ENCODE results near the gene CFAP77.

CFAP77 gene

GRCh38 chr9:132415181-132415580, 5.2 kb downstream of the CFAP77 start:
- no peak for DNase-seq (ENCODE audit: low spot score)
- Mint-ChIP-seq H3K27me3 (ENCODE audit: low read depth) (peaks cover 62% of the 10 kb centered on the region), H3K27ac (no peak overlapping the region), H3K4me3 (no peak overlapping the region), H3K9me3 (no peaks in the 10 kb centered on the region), H3K36me3 (ENCODE audit: low read depth) (no peaks in the 10 kb centered on the region), H3K4me1 (ENCODE audit: low read depth) (peaks cover 13% of the 10 kb centered on the region)

DNA sequence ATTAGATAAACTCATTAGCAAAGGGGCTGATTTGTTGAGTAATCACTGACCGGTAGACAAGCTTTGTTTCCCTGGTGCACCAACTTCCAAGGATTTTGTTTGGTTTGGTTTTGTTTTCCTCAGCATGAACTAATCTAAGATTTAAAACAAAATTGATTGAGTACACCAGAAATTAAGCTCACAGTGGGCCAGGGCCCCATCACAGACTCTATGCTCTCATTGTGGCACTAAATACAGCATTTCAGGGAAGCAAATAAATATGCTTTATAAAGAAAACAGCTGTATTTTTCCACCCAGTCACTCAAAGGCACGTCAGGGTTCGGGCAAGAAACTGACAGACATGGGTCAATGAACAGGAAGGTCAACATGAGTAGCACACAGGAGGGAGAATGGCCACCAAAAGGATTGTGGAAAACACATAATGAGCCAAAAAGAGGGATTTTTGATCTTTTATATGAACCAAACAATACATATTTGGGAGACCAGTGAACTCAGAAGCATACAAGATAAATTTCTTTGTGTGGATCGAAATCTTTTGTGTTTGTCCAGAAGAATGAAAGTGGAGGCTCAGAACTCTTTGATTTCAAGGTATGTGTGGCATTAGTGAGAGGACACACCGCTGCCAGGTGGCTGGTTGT, 8.8 kb downstream of the CFAP77 start:
- Mint-ChIP-seq H3K4me1 (ENCODE audit: low read depth) (no peaks in the 10 kb centered on the region), H3K4me3 (no peak overlapping the region), H3K27ac (no peak overlapping the region), H3K27me3 (ENCODE audit: low read depth) (peaks cover 39% of the 10 kb centered on the region), H3K9me3 (no peaks in the 10 kb centered on the region), H3K36me3 (ENCODE audit: low read depth) (no peaks in the 10 kb centered on the region)
- no peak for DNase-seq (ENCODE audit: low spot score)

- Mint-ChIP-seq H3K4me3 (no peak overlapping the region), H3K27ac (no peak overlapping the region), H3K36me3 (ENCODE audit: low read depth) (no peaks in the 10 kb centered on the region), H3K27me3 (ENCODE audit: low read depth) (peaks cover 49% of the 10 kb centered on the region), H3K4me1 (ENCODE audit: low read depth) (no peaks in the 10 kb centered on the region), H3K9me3 (no peaks in the 10 kb centered on the region)
- no peak for DNase-seq (ENCODE audit: low spot score)
Measured at GRCh38 chr9:132422574-132422973, 12.6 kb downstream of the CFAP77 start.

DNA sequence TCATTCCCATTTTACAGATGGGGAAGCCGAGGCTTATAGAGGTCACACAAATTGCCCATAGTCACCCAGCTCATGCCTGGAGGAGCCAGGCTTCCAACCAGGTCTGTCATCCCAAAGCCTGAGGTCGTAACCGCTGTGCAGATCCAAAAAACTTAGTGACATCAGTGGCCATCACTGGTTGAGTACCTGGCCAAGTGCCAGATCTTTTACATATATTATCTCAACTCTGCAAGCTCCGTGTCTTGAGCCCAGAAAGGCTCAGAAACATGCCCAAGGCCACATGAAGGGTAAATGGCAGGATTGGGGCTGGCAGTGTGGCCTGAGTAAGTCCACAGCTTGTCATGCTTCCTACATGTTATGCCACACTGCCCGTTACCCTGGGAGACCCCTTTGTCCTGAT, 13.5 kb downstream of the CFAP77 start:
- no peak for DNase-seq (ENCODE audit: low spot score)
- no peaks in the 10 kb centered on the region for H3K9me3 Mint-ChIP-seq
- H3K4me3 Mint-ChIP-seq = no peak overlapping the region
- H3K4me1 Mint-ChIP-seq (ENCODE audit: low read depth) = no peaks in the 10 kb centered on the region
- peaks cover 49% of the 10 kb centered on the region for H3K27me3 Mint-ChIP-seq (ENCODE audit: low read depth)
- no peak overlapping the region for H3K27ac Mint-ChIP-seq
- H3K36me3 Mint-ChIP-seq (ENCODE audit: low read depth) = no peaks in the 10 kb centered on the region

GRCh38 chr9:132424857-132425674, 15.1 kb downstream of the CFAP77 start:
- peaks cover 49% of the 10 kb centered on the region for H3K27me3 Mint-ChIP-seq (ENCODE audit: low read depth)
- no peaks in the 10 kb centered on the region for H3K9me3 Mint-ChIP-seq
- H3K27ac Mint-ChIP-seq = no peak overlapping the region
- DNase-seq (ENCODE audit: low spot score) = no peak
- H3K4me1 Mint-ChIP-seq (ENCODE audit: low read depth) = no peaks in the 10 kb centered on the region
- H3K4me3 Mint-ChIP-seq = no peak overlapping the region
- H3K36me3 Mint-ChIP-seq (ENCODE audit: low read depth) = no peaks in the 10 kb centered on the region

- peaks cover 54% of the 10 kb centered on the region for H3K27me3 Mint-ChIP-seq (ENCODE audit: low read depth)
- H3K4me3 Mint-ChIP-seq = no peak overlapping the region
- H3K9me3 Mint-ChIP-seq = no peaks in the 10 kb centered on the region
- no peaks in the 10 kb centered on the region for H3K4me1 Mint-ChIP-seq (ENCODE audit: low read depth)
- no peaks in the 10 kb centered on the region for H3K36me3 Mint-ChIP-seq (ENCODE audit: low read depth)
- no peak for DNase-seq (ENCODE audit: low spot score)
- H3K27ac Mint-ChIP-seq = no peak overlapping the region
Measured at GRCh38 chr9:132425675-132426062, 15.7 kb downstream of the CFAP77 start.

GRCh38 chr9:132426639-132427414, 16.8 kb downstream of the CFAP77 start:
- H3K27ac Mint-ChIP-seq = no peak overlapping the region
- H3K9me3 Mint-ChIP-seq = no peaks in the 10 kb centered on the region
- no peaks in the 10 kb centered on the region for H3K36me3 Mint-ChIP-seq (ENCODE audit: low read depth)
- DNase-seq (ENCODE audit: low spot score) = no peak
- H3K4me3 Mint-ChIP-seq = no peak overlapping the region
- H3K4me1 Mint-ChIP-seq (ENCODE audit: low read depth) = no peaks in the 10 kb centered on the region
- peaks cover 55% of the 10 kb centered on the region for H3K27me3 Mint-ChIP-seq (ENCODE audit: low read depth)

DNA sequence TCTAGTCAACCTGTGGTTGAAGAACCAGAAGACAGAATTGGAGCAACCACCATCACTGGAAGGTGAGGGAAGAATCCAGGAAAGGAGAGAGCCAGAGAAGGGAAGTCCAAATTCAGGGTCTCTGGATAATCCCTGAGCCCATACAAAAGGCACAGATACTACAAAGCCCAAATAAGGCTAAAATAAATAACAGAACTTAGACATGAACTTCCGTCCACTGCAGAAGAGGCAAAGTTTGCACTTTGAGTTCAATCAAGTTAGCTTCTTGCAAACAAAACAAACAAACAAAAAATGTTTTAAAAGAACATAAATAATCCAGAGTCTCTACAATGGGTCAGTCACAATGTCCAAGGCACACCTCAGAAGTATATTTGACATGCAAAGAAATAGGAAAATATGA, 21.0 kb downstream of the CFAP77 start:
- no peak overlapping the region for H3K27ac Mint-ChIP-seq
- H3K4me1 Mint-ChIP-seq (ENCODE audit: low read depth) = no peaks in the 10 kb centered on the region
- no peak overlapping the region for H3K4me3 Mint-ChIP-seq
- peaks cover 38% of the 10 kb centered on the region for H3K27me3 Mint-ChIP-seq (ENCODE audit: low read depth)
- DNase-seq (ENCODE audit: low spot score) = no peak
- no peaks in the 10 kb centered on the region for H3K36me3 Mint-ChIP-seq (ENCODE audit: low read depth)
- no peaks in the 10 kb centered on the region for H3K9me3 Mint-ChIP-seq

- Mint-ChIP-seq H3K36me3 (ENCODE audit: low read depth) (no peaks in the 10 kb centered on the region), H3K4me3 (no peak overlapping the region), H3K9me3 (no peaks in the 10 kb centered on the region), H3K4me1 (ENCODE audit: low read depth) (no peaks in the 10 kb centered on the region), H3K27me3 (ENCODE audit: low read depth) (peaks cover 22% of the 10 kb centered on the region), H3K27ac (no peak overlapping the region)
- DNase-seq (ENCODE audit: low spot score) = no peak
Measured at GRCh38 chr9:132434881-132435280, 24.9 kb downstream of the CFAP77 start.

- H3K27ac Mint-ChIP-seq = no peak overlapping the region
- no peaks in the 10 kb centered on the region for H3K9me3 Mint-ChIP-seq
- no peak for DNase-seq (ENCODE audit: low spot score)
- H3K4me1 Mint-ChIP-seq (ENCODE audit: low read depth) = no peaks in the 10 kb centered on the region
- no peak overlapping the region for H3K4me3 Mint-ChIP-seq
- no peaks in the 10 kb centered on the region for H3K36me3 Mint-ChIP-seq (ENCODE audit: low read depth)
- peaks cover 33% of the 10 kb centered on the region for H3K27me3 Mint-ChIP-seq (ENCODE audit: low read depth)
Measured at GRCh38 chr9:132439153-132439552, 29.1 kb downstream of the CFAP77 start.

GRCh38 chr9:132440735-132441134, 30.7 kb downstream of the CFAP77 start:
- H3K4me1 Mint-ChIP-seq (ENCODE audit: low read depth) = no peaks in the 10 kb centered on the region
- peaks cover 35% of the 10 kb centered on the region for H3K27me3 Mint-ChIP-seq (ENCODE audit: low read depth)
- no peaks in the 10 kb centered on the region for H3K9me3 Mint-ChIP-seq
- no peaks in the 10 kb centered on the region for H3K36me3 Mint-ChIP-seq (ENCODE audit: low read depth)
- no peak overlapping the region for H3K4me3 Mint-ChIP-seq
- H3K27ac Mint-ChIP-seq = no peak overlapping the region
- no peak for DNase-seq (ENCODE audit: low spot score)

GRCh38 chr9:132441404-132441803, 31.4 kb downstream of the CFAP77 start:
- no peaks in the 10 kb centered on the region for H3K36me3 Mint-ChIP-seq (ENCODE audit: low read depth)
- DNase-seq (ENCODE audit: low spot score) = no peak
- H3K27ac Mint-ChIP-seq = no peak overlapping the region
- no peaks in the 10 kb centered on the region for H3K4me1 Mint-ChIP-seq (ENCODE audit: low read depth)
- peaks cover 37% of the 10 kb centered on the region for H3K27me3 Mint-ChIP-seq (ENCODE audit: low read depth)
- no peaks in the 10 kb centered on the region for H3K9me3 Mint-ChIP-seq
- no peak overlapping the region for H3K4me3 Mint-ChIP-seq

DNA sequence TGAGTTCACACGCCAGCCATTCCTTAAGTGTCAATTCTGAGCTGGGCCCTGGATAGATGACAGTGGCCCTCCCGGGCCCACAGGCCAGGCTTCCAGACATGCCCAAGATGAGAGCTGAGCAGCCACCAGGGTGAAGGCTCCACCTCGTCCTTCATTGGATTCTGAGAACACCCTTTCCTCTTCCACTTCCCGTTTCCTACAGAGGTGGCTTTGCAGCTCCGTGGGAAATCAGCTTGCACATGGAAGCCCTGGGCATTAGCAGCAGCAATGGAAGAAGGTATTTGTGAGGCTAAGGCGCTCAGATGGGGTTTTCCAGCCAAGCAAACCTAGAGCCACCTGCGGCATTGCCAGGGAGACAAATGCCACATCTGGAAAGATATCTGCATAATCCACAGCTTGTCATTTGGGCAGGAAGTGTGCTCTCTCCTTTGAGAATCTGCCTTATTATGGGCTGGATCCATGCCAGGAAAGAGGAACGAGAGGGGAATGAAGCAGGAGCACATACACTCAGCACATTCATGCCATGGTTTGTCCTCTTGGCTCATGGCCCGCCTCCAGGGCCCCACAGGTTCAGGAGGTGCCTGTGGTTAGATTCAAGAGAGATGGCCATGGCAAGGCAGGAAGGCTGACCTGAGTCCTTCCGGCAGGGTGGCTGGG, 34.1 kb downstream of the CFAP77 start:
- Mint-ChIP-seq H3K27me3 (ENCODE audit: low read depth) (peaks cover 46% of the 10 kb centered on the region), H3K9me3 (no peaks in the 10 kb centered on the region), H3K4me3 (no peak overlapping the region), H3K27ac (no peak overlapping the region), H3K4me1 (ENCODE audit: low read depth) (no peaks in the 10 kb centered on the region), H3K36me3 (ENCODE audit: low read depth) (no peaks in the 10 kb centered on the region)
- DNase-seq (ENCODE audit: low spot score) = no peak

DNA sequence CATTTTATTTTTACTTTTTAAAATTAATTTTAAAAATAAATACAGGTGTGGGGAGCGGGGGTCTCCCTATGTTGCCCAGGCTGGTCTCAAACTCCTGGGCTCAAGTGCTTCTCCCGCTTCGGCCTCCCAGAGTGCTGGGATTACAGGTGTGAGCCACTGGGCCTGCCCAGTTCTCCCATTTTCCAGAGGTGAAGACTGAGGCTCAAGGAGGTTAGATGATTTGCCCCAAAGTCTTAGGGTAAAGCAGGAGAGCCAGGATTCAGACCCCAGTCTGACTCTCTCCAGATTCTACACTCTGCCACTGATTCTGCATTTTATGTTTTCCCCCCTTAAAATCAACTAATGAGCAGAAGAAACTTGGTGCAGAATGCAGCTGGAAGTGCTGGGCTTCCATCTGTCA, 36.9 kb downstream of the CFAP77 start:
- peaks cover 3% of the 10 kb centered on the region for H3K4me1 Mint-ChIP-seq (ENCODE audit: low read depth)
- no peak overlapping the region for H3K4me3 Mint-ChIP-seq
- no peak for DNase-seq (ENCODE audit: low spot score)
- H3K27me3 Mint-ChIP-seq (ENCODE audit: low read depth) = peaks cover 40% of the 10 kb centered on the region
- H3K36me3 Mint-ChIP-seq (ENCODE audit: low read depth) = no peaks in the 10 kb centered on the region
- H3K27ac Mint-ChIP-seq = no peak overlapping the region
- no peaks in the 10 kb centered on the region for H3K9me3 Mint-ChIP-seq

Measured in T-helper 2 cell treated with Interferon-gamma antibody and Interleukin-4, amounts not matched to agents 5 μg/mL and 100 μg/mL, for 36 hours (primary cell).